Mucosa of stomach (tissue), 1 donor: ENCODE results near the gene OR2S2.
"Not testable (repeated sequence)": the region's sequence is repeated elsewhere in the genome, so short reads cannot be mapped to it uniquely, and the experiment has no call there.

Source experiments
- H3K27me3 ChIP-seq: one replicate; pipeline ENCODE4 v1.7.0; 2013; ENCODE audit warnings: mild to moderate bottlenecking, low read length; ENCODE audit not compliant: control insufficient read depth, insufficient read depth
- H3K36me3 ChIP-seq: one replicate; pipeline ENCODE4 v1.7.0; 2013; ENCODE audit warnings: low read length; ENCODE audit not compliant: control insufficient read depth, insufficient read depth
- H3K4me1 ChIP-seq: one replicate; pipeline ENCODE4 v1.7.0; 2013; ENCODE audit warnings: mild to moderate bottlenecking, low read length; ENCODE audit not compliant: control insufficient read depth, insufficient read depth
- H3K4me3 ChIP-seq: one replicate; pipeline ENCODE4 v1.7.0; 2013; ENCODE audit warnings: low read length
- H3K9ac ChIP-seq: one replicate; pipeline ENCODE4 v1.7.0; 2013; ENCODE audit warnings: mild to moderate bottlenecking, low read length, moderate library complexity
- H3K9me3 ChIP-seq: one replicate; pipeline ENCODE4 v1.7.0; 2013; ENCODE audit warnings: mild to moderate bottlenecking, low read length, moderate library complexity; ENCODE audit not compliant: control insufficient read depth
- donor health status: Pancreatic carcinoma.

Gene OR2S2, protein sequence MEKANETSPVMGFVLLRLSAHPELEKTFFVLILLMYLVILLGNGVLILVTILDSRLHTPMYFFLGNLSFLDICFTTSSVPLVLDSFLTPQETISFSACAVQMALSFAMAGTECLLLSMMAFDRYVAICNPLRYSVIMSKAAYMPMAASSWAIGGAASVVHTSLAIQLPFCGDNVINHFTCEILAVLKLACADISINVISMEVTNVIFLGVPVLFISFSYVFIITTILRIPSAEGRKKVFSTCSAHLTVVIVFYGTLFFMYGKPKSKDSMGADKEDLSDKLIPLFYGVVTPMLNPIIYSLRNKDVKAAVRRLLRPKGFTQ

DNA sequence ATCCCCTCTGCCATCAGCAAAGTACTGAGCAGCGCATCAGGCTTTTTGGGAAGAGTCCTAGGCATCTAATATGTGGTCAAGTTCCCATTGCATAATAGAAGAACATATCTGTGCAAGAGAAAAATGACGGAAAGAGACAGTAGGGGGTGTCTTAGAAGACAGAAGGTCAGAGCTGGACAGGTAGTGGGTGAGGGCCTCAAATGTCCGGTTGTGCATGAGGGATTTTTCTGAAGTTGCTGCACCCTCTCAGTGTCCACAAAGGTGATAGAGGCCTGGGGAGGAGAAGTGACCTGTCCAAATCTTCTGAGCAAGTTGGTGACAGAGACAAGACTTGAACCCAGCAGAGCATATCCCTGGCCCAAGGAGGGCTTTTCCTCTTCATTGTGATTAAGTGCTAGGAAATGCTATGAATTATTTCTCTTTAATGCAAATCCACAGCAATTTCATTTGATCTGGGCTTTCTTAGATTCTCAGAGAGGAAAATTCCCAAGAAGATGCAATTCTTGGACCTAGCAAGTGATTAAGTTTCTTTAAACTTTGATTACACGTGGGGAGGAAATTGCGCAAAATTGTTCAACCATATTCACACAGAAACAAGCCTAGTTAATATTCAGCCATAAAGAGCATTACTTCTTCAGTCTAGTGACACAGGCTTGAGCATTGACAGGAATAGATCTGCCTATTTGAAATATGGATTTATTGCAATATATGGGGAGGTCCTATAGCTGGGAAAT, at the start of gene OR2S2:
OR2S2 (minus strand) TSS at position 51 of the 734 bp plus-strand sequence. CDS start 56 bp downstream, outside the sequence.
- no peaks in the 10 kb centered on the region for H3K27me3 ChIP-seq
- no peaks in the 10 kb centered on the region for H3K9me3 ChIP-seq
- H3K36me3 ChIP-seq = no peaks in the 10 kb centered on the region
- no peak within 1 kb of the TSS for H3K4me3 ChIP-seq
- peaks cover 13% of the 10 kb centered on the region for H3K4me1 ChIP-seq
- no peak within 1 kb of the TSS for H3K9ac ChIP-seq

DNA sequence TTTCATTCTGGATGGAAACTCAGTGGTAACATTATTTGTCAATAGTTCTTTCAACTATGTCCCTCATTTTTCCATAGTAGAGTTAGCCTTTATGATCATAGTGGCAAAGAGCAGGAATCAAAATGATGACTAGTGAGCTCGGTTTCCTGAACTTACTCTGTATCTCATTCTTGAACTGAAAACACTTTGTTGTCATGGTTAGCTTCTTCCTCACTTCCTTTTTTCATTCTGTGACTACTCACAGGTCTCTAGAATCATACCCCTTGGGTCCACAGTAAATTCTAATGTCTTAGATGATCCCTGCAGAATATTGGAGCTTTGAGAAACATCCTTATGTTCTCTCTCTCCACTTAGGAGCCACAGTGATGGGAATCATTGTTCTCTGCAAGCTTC, 49.4 kb upstream of the OR2S2 start:
- Histone ChIP-seq H3K36me3 (no peaks in the 10 kb centered on the region), H3K27me3 (no peaks in the 10 kb centered on the region), H3K4me1 (peaks cover 28% of the 10 kb centered on the region), H3K9ac (no peak overlapping the region), H3K4me3 (no peak overlapping the region), H3K9me3 (no peaks in the 10 kb centered on the region)

DNA sequence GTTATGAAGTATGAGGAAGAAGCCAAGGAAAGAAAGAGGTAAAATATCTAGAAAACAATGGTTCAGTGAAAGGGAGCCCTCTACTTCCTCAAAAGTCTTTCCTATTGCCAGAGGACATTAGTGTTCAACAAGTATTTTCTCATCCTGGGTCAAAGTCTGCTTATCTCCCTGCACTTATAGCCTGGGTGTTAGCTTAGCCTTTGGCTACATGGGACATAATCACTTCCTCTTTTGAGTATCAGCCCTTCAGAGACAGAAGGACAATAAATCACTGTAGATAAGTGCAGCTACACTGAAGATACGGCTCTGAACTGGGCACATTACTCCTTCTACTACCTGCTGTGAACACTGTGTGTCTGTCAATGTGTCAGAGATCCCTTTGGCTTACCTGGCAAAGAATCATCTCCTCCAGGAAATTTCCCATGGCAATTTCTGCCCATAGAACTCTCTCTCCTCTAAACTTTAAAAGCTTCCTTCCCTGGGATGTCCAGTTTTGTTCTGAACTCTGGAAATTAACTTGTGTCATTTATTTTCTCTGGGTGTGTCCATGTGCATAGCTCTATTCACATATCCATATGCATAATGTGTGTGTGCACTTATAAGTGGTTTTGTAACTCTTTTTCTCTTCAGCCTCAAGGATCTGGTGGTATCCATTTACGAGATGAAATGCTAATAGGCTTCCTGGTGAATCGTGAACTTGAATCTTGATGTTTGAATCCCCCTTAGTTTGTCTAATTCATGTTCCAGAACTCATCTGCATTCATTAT, 48.8 kb upstream of the OR2S2 start:
- peaks cover 28% of the 10 kb centered on the region for H3K4me1 ChIP-seq
- H3K36me3 ChIP-seq = no peaks in the 10 kb centered on the region
- no peaks in the 10 kb centered on the region for H3K9me3 ChIP-seq
- H3K9ac ChIP-seq = no peak overlapping the region
- no peak overlapping the region for H3K4me3 ChIP-seq
- H3K27me3 ChIP-seq = no peaks in the 10 kb centered on the region

DNA sequence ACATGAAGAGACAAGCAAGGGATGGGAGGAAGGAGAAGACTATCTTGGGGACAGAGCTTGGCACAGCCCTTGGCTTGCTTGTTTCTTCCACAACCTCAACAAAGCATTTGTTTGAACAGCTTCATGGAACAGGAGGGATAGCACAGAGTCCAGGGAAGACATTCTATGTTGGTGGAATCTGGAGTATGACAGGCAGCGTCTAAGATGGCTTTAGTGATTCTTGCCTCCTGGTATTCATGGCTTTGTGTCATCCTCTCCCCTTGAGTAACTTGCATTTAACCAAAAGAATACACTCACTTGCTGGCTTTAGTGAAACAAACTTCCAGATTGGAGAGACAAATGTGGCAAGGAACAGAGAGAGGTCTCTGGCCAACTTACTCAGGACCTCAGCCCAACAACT, 47.9 kb upstream of the OR2S2 start:
- Histone ChIP-seq H3K9me3 (no peaks in the 10 kb centered on the region), H3K4me3 (no peak overlapping the region), H3K36me3 (no peaks in the 10 kb centered on the region), H3K27me3 (no peaks in the 10 kb centered on the region), H3K4me1 (peaks cover 28% of the 10 kb centered on the region), H3K9ac (no peak overlapping the region)

DNA sequence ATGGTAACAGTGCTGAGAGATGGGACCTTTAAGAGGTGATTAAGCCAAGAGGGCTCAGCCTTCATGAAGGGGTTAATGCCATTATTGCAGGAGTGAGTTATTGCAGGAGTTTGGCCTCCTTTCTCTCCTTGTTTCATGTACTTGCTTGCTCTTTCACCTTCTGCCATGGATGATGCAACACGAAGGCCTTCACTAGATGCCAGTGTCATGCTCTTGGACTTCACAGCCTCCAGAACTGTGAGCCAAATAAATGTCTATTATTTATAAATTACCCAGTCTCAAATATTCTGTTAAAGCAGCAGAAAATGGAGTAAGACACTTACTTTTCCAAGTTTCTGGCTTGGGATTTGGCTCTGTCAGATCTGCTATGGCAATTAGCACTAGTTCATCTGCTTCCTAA, 40.4 kb upstream of the OR2S2 start:
- H3K27me3 ChIP-seq = peaks cover 4% of the 10 kb centered on the region
- H3K4me1 ChIP-seq = no peaks in the 10 kb centered on the region
- no peaks in the 10 kb centered on the region for H3K36me3 ChIP-seq
- H3K9ac ChIP-seq = no peak overlapping the region
- H3K9me3 ChIP-seq = no peaks in the 10 kb centered on the region
- H3K4me3 ChIP-seq = no peak overlapping the region

DNA sequence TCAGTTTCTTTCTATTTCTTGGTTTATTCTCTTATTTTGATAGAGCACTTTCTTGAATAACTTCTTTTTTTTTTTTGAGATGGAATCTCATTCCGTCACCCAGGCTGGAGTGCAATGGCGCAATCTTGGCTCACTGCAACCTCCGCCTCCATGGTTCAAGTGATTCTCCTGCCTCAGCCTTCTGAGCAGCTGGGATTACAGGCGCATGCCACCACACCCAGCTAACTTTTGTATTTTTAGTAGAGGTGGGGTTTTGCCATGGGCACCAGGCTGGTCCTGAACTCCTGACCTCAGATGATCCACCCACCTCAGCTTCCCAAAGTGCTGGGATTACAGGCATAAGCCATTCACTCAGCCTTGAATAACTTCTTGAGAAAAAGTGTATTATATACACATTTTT, 39.1 kb upstream of the OR2S2 start:
- not testable (repeated sequence) for H3K27me3 ChIP-seq, H3K4me1 ChIP-seq, H3K9me3 ChIP-seq, H3K4me3 ChIP-seq, H3K9ac ChIP-seq, H3K36me3 ChIP-seq

DNA sequence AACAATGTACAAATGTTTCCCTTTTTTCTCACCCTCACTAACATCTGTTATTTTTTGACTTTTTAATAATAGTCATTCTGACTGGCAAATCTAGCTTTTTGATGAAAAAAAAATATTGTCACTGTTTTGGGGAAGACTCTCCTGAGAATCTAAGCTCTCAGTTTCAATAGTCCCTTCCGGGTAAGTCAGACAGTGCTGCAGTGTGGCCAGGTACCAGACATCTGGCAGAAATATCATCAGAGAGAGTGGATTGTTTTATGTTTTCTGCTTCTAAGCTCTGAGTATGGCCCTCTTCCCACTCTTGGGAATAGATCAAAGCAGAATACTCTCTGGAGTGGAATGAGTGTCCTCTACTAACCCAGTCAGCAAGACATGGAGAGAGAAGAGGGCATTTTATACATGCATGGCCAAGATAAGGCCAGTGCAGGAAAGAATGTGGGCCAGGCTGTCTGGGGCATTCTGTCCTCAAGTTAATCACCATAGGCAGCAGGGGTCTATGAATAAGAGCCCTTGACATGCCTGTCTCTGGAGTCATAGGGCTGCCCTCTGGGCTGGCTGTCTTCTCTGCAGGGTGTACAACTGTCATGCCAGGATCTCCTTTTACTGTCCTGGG, 38.5 kb upstream of the OR2S2 start:
- no peak overlapping the region for H3K9ac ChIP-seq
- peaks cover 4% of the 10 kb centered on the region for H3K27me3 ChIP-seq
- H3K9me3 ChIP-seq = no peaks in the 10 kb centered on the region
- no peak overlapping the region for H3K4me3 ChIP-seq
- H3K4me1 ChIP-seq = no peaks in the 10 kb centered on the region
- no peaks in the 10 kb centered on the region for H3K36me3 ChIP-seq

DNA sequence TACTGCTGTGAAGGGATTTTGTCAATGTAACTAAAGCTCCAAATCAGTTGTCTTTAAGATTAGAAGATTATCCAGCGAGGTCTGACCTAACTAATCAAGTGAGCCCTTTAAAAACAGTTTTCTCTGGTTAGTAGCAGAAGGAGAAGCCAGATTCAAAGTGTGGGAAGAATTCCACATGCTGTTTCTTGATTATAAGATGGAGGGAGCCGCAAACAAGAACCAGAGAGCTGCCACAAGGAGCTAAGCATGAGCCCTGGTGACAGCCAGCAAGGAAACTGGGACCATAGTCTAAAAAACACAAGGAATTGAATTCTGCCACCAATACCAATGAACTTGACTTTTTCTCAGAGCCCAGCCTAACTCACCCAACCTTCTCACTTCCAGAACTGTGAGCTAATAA, 37.0 kb upstream of the OR2S2 start:
- Histone ChIP-seq H3K4me1 (no peaks in the 10 kb centered on the region), H3K36me3 (no peaks in the 10 kb centered on the region), H3K9ac (no peak overlapping the region), H3K9me3 (no peaks in the 10 kb centered on the region), H3K4me3 (no peak overlapping the region), H3K27me3 (peaks cover 4% of the 10 kb centered on the region)

DNA sequence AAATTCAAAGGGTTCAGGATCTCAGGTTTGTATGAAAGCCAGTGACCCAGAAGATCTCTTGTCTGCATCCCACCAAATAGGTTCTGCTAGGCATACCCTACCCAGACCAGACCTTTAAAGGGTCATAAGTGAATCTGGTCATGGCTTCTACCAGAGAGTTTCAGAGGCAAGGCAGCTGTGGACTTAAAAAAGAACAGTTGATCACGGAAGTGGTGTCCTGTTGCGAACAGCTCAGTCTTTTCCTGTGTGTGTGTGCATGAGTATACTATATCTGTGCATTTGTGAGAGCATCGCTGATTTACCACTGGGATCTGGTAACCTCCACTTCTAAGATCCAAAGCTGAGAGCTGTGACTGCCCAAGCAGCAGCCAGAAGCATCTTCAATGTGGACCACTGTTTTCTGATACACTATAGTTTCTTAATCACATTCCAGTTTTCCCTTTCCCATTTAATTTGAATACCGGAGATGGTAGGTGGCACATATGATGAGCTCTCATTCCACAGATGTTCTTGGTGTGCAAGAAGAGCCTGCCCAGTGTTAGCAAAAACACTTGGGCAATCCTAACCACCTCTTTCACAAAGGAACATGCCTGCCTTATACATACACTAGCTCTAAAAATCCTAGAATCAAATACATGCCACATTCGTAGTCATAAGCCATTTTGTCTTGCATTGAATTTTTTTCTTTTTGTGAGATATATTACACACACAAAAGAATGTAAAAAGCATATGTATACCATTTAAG, 36.2 kb upstream of the OR2S2 start:
- no peaks in the 10 kb centered on the region for H3K36me3 ChIP-seq
- no peak overlapping the region for H3K4me3 ChIP-seq
- no peaks in the 10 kb centered on the region for H3K9me3 ChIP-seq
- peaks cover 4% of the 10 kb centered on the region for H3K27me3 ChIP-seq
- no peaks in the 10 kb centered on the region for H3K4me1 ChIP-seq
- no peak overlapping the region for H3K9ac ChIP-seq

DNA sequence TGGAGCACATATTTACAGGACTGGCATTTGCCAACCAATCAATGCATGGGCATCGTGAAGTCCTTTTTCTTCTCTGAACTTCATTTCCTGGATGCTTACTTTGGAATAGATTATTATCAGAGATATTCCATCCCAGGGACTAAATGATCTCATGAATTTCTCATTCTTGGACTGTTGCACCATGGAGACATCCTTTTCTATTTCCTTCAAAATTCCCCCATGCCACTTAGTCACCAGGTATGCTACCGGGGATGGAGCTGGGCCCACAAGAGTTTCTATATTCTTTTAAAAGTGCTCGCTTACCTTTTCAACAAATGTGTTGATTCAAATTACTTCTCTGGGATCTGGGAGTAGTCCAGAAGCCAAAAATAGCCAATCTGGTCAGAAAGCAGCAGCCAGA, 35.2 kb upstream of the OR2S2 start:
- H3K9ac ChIP-seq, H3K27me3 ChIP-seq, H3K9me3 ChIP-seq, H3K36me3 ChIP-seq, H3K4me1 ChIP-seq, H3K4me3 ChIP-seq: not testable (repeated sequence)

DNA sequence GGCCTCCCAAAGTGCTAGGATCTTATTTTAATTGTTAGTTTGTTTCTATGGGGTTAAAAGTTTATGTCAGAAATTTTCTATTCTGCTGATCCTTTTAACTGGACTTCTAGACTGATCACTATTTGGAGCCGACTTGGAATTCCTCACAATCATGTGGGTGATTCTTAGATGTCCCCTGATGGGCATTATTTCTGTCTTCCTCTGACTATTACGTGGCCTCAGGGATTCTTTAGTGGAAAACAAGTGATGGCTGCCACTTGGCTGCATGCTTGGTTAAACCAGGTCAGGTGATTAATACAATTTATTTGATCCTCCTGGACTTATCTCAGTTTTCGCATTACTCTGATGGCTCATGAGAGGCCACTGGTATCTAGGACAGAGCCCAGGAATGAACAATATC, 32.2 kb upstream of the OR2S2 start:
- Histone ChIP-seq H3K9ac (no peak overlapping the region), H3K36me3 (no peaks in the 10 kb centered on the region), H3K4me3 (no peak overlapping the region), H3K27me3 (peaks cover 4% of the 10 kb centered on the region), H3K4me1 (no peaks in the 10 kb centered on the region), H3K9me3 (no peaks in the 10 kb centered on the region)
